Uterus (tissue), 2 donors: ENCODE measurements around the gene MBTPS1.

Experiments
- CTCF ChIP-seq, 4 experiments: fragments of 200-600 bp in 2 of 4; fragments of 450-650 bp in 2 of 4; sonication (generic) in 2 of 4; IDR thresholded peaks; one replicate each; pipeline ENCODE4 v1.5.1; 2016 to 2019; ENCODE audit warnings: antibody characterized with exemption in 4 of 4, mild to moderate bottlenecking in 2 of 4, moderate library complexity in 1 of 4
- POLR2A ChIP-seq, 2 donors: fragments of 450-650 bp; IDR thresholded peaks; one replicate each; pipeline ENCODE4 v1.6.1; 2016; ENCODE audit warnings: antibody characterized with exemption in 2 of 2, mild to moderate bottlenecking in 1 of 2, moderate library complexity in 1 of 2

- TF ChIP-seq CTCF (IDR thresholded peaks at IDR 0.05) (no peak), POLR2A (IDR thresholded peaks at IDR 0.05) (no peak)
These were observed 75.6 kb downstream of the MBTPS1 start for GRCh38 chr16:84040823-84041820.
